ENCODE data around the gene NMUR2. TPM values are rescaled to one million over a fixed set of nuclear protein-coding genes. Genes with fewer than 3 reads are reported as not detected.

The NMUR2 gene
- total RNA-seq, 4 donors from 2014 or later = not detected

DNA sequence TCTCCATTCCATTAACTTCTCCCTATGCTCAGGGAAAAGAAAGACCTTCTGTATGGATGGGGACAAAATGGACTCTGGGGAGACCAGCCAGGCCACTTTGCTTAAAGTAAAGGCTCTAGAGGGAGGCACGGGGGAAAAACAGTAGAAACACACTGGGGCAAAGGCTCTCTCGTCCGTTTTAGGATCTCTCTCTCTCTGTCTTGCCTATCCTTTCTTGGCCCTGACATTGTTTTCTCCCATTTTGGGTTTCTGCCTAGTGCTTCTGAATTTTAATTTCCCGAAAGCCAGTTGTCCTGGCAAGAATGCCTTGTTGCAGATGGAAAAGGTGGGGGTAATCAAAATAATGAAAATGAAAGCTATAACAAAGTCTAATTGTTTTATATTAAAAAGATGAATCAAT lies 28.2 kb downstream of the NMUR2 start:
- H3K27me3 ChIP-seq = no peaks in the 10 kb centered on the region
- H3K27ac ChIP-seq = no peak overlapping the region
- no peak overlapping the region for H3K4me3 ChIP-seq
- no peak for TF ChIP-seq POLR2A (IDR thresholded peaks at IDR 0.05)
- TF ChIP-seq, protein P1, sequence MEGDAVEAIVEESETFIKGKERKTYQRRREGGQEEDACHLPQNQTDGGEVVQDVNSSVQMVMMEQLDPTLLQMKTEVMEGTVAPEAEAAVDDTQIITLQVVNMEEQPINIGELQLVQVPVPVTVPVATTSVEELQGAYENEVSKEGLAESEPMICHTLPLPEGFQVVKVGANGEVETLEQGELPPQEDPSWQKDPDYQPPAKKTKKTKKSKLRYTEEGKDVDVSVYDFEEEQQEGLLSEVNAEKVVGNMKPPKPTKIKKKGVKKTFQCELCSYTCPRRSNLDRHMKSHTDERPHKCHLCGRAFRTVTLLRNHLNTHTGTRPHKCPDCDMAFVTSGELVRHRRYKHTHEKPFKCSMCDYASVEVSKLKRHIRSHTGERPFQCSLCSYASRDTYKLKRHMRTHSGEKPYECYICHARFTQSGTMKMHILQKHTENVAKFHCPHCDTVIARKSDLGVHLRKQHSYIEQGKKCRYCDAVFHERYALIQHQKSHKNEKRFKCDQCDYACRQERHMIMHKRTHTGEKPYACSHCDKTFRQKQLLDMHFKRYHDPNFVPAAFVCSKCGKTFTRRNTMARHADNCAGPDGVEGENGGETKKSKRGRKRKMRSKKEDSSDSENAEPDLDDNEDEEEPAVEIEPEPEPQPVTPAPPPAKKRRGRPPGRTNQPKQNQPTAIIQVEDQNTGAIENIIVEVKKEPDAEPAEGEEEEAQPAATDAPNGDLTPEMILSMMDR (IDR thresholded peaks at IDR 0.05) = no peak
- no peaks in the 10 kb centered on the region for H3K4me1 ChIP-seq
- H3K9me3 ChIP-seq = no peaks in the 10 kb centered on the region
- intact Hi-C loops (cut with DNase I; ENCODE audit: low total_unique reads) = no loop called here
- no peaks in the 10 kb centered on the region for H3K36me3 ChIP-seq
- DNase-seq = no peak

DNA sequence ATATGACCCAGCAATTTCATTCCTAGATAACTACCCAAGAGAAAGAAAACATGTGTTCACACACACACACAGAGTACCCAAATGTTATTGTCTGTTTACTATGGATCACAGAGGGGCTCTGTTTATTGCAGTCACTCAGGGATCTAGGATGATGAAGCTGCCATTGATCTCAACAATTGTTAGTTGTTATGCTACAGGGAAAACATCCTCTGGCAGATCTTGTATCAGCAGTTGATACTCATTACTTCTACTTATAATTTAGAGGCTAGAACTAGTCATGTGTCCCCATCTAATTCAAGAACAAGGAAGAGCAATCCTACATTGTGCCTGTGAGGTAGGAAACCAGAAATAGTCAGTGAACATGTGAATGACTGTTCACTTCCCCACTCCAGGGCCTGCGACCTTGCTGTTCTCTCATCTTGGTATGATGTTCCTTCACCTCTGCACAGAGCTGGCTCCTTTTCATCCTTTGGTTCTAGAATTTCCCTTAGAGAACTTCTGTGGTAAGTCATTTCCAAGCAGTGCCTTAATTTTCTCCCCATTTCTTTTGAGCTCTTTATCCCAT lies 30.3 kb downstream of the NMUR2 start:
- Histone ChIP-seq H3K27me3 (no peaks in the 10 kb centered on the region), H3K4me1 (no peaks in the 10 kb centered on the region), H3K4me3 (no peak overlapping the region), H3K27ac (no peak overlapping the region), H3K9me3 (no peaks in the 10 kb centered on the region), H3K36me3 (no peaks in the 10 kb centered on the region)
- TF ChIP-seq, protein P1 (IDR thresholded peaks at IDR 0.05) = no peak
- TF ChIP-seq POLR2A (IDR thresholded peaks at IDR 0.05) = no peak
- intact Hi-C loops (cut with DNase I; ENCODE audit: low total_unique reads) = no loop called here
- no peak for DNase-seq

DNA sequence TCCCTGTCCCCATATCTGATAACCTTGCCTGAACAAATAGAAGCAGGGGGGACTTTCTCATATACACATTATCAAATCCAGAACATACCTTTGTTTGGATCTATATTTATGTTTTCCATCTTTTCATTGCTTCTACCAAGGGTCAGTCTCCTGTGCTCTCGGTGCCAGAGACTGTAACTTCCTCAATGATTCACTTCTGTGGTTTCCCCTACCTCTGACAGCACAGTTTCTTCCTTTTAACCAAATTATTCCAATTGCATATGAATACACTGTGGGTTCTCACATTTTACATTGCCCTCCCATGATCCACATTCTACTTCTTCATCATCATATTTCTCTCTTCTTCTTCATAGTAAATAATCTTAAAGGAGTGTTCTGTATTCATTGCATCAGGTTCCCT lies 32.2 kb downstream of the NMUR2 start:
- Histone ChIP-seq H3K9me3 (no peaks in the 10 kb centered on the region), H3K27me3 (no peaks in the 10 kb centered on the region), H3K36me3 (no peaks in the 10 kb centered on the region), H3K27ac (no peak overlapping the region), H3K4me3 (no peak overlapping the region), H3K4me1 (no peaks in the 10 kb centered on the region)
- intact Hi-C loops (cut with DNase I; ENCODE audit: low total_unique reads) = no loop called here
- no peak for DNase-seq
- TF ChIP-seq, protein P1 (IDR thresholded peaks at IDR 0.05) = no peak
- no peak for TF ChIP-seq POLR2A (IDR thresholded peaks at IDR 0.05)

DNA sequence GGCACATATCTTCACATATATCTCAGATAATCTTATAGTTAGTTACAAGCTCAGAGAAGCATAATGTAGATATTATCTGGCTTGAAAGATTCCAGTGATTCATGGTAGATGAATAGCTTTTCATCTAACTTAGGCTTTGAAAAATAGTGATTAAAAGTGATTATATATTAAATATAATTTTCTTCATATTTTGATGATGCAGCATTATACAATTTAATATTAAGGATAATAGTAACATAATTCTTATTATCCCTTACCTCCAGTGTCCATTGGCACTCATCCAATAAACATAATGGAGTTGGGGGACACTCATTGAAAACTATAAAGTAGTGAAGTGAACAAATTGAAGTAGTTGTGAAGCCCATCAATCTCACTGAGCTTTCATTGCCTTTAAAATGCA lies 35.8 kb downstream of the NMUR2 start:
- no peak for DNase-seq
- H3K36me3 ChIP-seq = no peaks in the 10 kb centered on the region
- H3K27me3 ChIP-seq = no peaks in the 10 kb centered on the region
- no peaks in the 10 kb centered on the region for H3K9me3 ChIP-seq
- no peaks in the 10 kb centered on the region for H3K4me1 ChIP-seq
- TF ChIP-seq, protein P1 (IDR thresholded peaks at IDR 0.05) = no peak
- no peak for TF ChIP-seq POLR2A (IDR thresholded peaks at IDR 0.05)
- no peak overlapping the region for H3K4me3 ChIP-seq
- H3K27ac ChIP-seq = no peak overlapping the region
- intact Hi-C loops (cut with DNase I; ENCODE audit: low total_unique reads) = no loop called here

DNA sequence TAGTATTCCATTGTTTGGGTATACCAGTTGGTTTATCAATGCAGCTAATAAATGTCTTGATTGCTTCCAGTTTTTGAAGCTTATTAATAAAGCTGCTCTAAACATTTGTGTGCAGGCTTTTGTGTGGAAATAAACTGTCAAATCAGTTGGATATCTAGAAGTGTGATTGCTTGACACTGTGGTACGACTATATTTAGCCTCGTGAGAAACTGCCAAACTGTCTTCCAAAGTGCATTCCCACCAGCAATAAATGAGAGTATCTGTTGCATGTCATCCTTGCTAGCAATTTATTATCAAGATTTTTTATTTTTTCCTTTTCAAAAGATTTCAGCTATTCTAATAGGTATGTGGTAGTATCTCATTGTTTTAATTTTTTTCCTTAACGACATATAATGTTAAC lies 37.5 kb downstream of the NMUR2 start:
- TF ChIP-seq, protein P1 (IDR thresholded peaks at IDR 0.05) = no peak
- TF ChIP-seq POLR2A (IDR thresholded peaks at IDR 0.05) = no peak

More for the DNA sequence above, 37.5 kb downstream of the NMUR2 start:
- intact Hi-C loops (cut with DNase I; ENCODE audit: low total_unique reads) = no loop called here
- Histone ChIP-seq H3K4me1 (no peaks in the 10 kb centered on the region), H3K27me3 (no peaks in the 10 kb centered on the region), H3K36me3 (no peaks in the 10 kb centered on the region), H3K27ac (no peak overlapping the region), H3K4me3 (no peak overlapping the region), H3K9me3 (no peaks in the 10 kb centered on the region)
- DNase-seq = no peak
